H9 (cell line): ENCODE measurements around the gene TENT5C. TPM values are rescaled to one million over a fixed set of nuclear protein-coding genes. Genes with fewer than 3 reads are reported as not detected.

Experiments used
- DNase-seq: peaks from one replicate; pipeline ENCODE4 v3.0.0-alpha.2; 2017
- H2AFZ ChIP-seq: one replicate; pipeline ENCODE4 v1.6.1; 2013; ENCODE audit warnings: mild to moderate bottlenecking, low read length, control low read depth, moderate library complexity
- H2AK5ac ChIP-seq: 2 replicates; pipeline ENCODE4 v1.6.1; 2013; ENCODE audit warnings: low read length, control low read depth, mixed read lengths; ENCODE audit not compliant: insufficient read length
- H2BK120ac ChIP-seq: one replicate; pipeline ENCODE4 v1.6.1; 2013; ENCODE audit warnings: low read depth, mild to moderate bottlenecking, low read length, control low read depth, inconsistent platforms; ENCODE audit not compliant: poor library complexity, severe bottlenecking
- H2BK12ac ChIP-seq: 2 replicates; pipeline ENCODE4 v1.6.1; 2013; ENCODE audit warnings: low read length, control low read depth, mixed read lengths, low read depth; ENCODE audit not compliant: insufficient read length
- H2BK15ac ChIP-seq: 2 replicates; pipeline ENCODE4 v1.6.1; 2013; ENCODE audit warnings: low read depth, low read length, control low read depth
- H2BK20ac ChIP-seq: one replicate; pipeline ENCODE4 v1.6.1; 2013; ENCODE audit warnings: low read depth, mild to moderate bottlenecking, low read length, control low read depth, inconsistent platforms; ENCODE audit not compliant: poor library complexity, severe bottlenecking
- H2BK5ac ChIP-seq: 2 replicates; pipeline ENCODE4 v1.6.1; 2013; ENCODE audit warnings: low read length, control low read depth, mixed read lengths; ENCODE audit not compliant: insufficient read length
- H3K14ac ChIP-seq: 2 replicates; pipeline ENCODE4 v1.6.1; 2013; ENCODE audit warnings: low read length, control low read depth; ENCODE audit not compliant: insufficient read depth
- H3K18ac ChIP-seq: 2 replicates; pipeline ENCODE4 v1.6.1; 2013; ENCODE audit warnings: low read depth, mild to moderate bottlenecking, mixed read lengths, low read length, control low read depth; ENCODE audit not compliant: insufficient read length
- H3K23ac ChIP-seq: 2 replicates; pipeline ENCODE4 v1.6.1; 2013; ENCODE audit warnings: low read length, control low read depth, mixed read lengths, low read depth; ENCODE audit not compliant: insufficient read length
- H3K23me2 ChIP-seq: 2 replicates; pipeline ENCODE4 v1.6.1; 2013; ENCODE audit warnings: low read depth, mild to moderate bottlenecking, mixed read lengths, low read length, control low read depth; ENCODE audit not compliant: insufficient read length, poor library complexity, severe bottlenecking
- H3K27ac ChIP-seq: 2 replicates; pipeline ENCODE4 v1.5.1; 2013; ENCODE audit warnings: low read length, control low read depth, mixed read lengths, low read depth; ENCODE audit not compliant: insufficient read length
- H3K27me3 ChIP-seq: 2 replicates; pipeline ENCODE4 v1.6.1; 2013; ENCODE audit warnings: low read length, control low read depth, inconsistent platforms; ENCODE audit not compliant: insufficient read depth
- H3K4ac ChIP-seq: 2 replicates; pipeline ENCODE4 v1.6.1; 2013; ENCODE audit warnings: low read depth, mild to moderate bottlenecking, control low read depth, inconsistent platforms, low read length, moderate library complexity
- H3K4me1 ChIP-seq: 2 replicates; pipeline ENCODE4 v1.6.1; 2013; ENCODE audit warnings: low read length, control low read depth, inconsistent platforms; ENCODE audit not compliant: insufficient read depth
- H3K4me2 ChIP-seq: 2 replicates; pipeline ENCODE4 v1.6.1; 2013; ENCODE audit warnings: low read length, control low read depth, mixed read lengths; ENCODE audit not compliant: insufficient read length, insufficient read depth
- H3K56ac ChIP-seq: 2 replicates; pipeline ENCODE4 v1.6.1; 2013; ENCODE audit warnings: low read depth, mild to moderate bottlenecking, mixed read lengths, low read length, control low read depth; ENCODE audit not compliant: insufficient read length
- H3K79me1 ChIP-seq: 2 replicates; pipeline ENCODE4 v1.6.1; 2013; ENCODE audit warnings: low read depth, mild to moderate bottlenecking, moderate library complexity, low read length, control low read depth, inconsistent platforms; ENCODE audit not compliant: insufficient read depth, poor library complexity, severe bottlenecking
- H3K79me2 ChIP-seq: 2 replicates; pipeline ENCODE4 v1.6.1; 2013; ENCODE audit warnings: low read length, control low read depth, inconsistent platforms; ENCODE audit not compliant: insufficient read depth
- H3K9ac ChIP-seq: 2 replicates; pipeline ENCODE4 v1.6.1; 2013; ENCODE audit warnings: low read length, control low read depth, mixed read lengths; ENCODE audit not compliant: insufficient read length; ENCODE audit errors: extremely low read depth
- H3K9me3 ChIP-seq: one replicate; pipeline ENCODE4 v1.6.1; 2013; ENCODE audit warnings: low read depth, low read length, inconsistent platforms; ENCODE audit not compliant: control insufficient read depth
- H3T11ph ChIP-seq: one replicate; pipeline ENCODE4 v1.6.1; 2013; ENCODE audit warnings: mild to moderate bottlenecking, low read length, control low read depth, inconsistent platforms
- H4K20me1 ChIP-seq: one replicate; pipeline ENCODE4 v1.6.1; 2013; ENCODE audit not compliant: control insufficient read depth, insufficient read length, insufficient read depth
- H4K5ac ChIP-seq: 2 replicates; pipeline ENCODE4 v1.6.1; 2013; ENCODE audit warnings: low read depth, mild to moderate bottlenecking, mixed read lengths, low read length, control low read depth; ENCODE audit not compliant: insufficient read length
- H4K8ac ChIP-seq: replicated peaks from 2 replicates; pipeline ENCODE4 v1.6.1; 2013; ENCODE audit warnings: low read length, control low read depth, mixed read lengths, low read depth; ENCODE audit not compliant: insufficient read length
- H4K91ac ChIP-seq: 2 replicates; pipeline ENCODE4 v1.6.1; 2013; ENCODE audit warnings: low read depth, mild to moderate bottlenecking, moderate library complexity, mixed read lengths, low read length, control low read depth; ENCODE audit not compliant: insufficient read length
- H3K27ac Mint-ChIP-seq, 3 experiments: 2 replicates in 2 of 3; 3 replicates in 1 of 3; pipeline ENCODE4 v1.8.0; 2020 to 2021; ENCODE audit warnings: mixed read lengths in 3 of 3, mild to moderate bottlenecking in 1 of 3, moderate library complexity in 1 of 3
- H3K27me3 Mint-ChIP-seq: 2 replicates; pipeline ENCODE4 v1.8.0; 2021; ENCODE audit warnings: low read depth, mild to moderate bottlenecking, moderate library complexity, mixed read lengths
- H3K36me3 Mint-ChIP-seq, 3 experiments: 2 replicates in 2 of 3; 3 replicates in 1 of 3; pipeline ENCODE4 v1.8.0; 2020 to 2021; ENCODE audit warnings: low read depth in 3 of 3, mixed read lengths in 3 of 3; ENCODE audit not compliant: insufficient read depth in 1 of 3
- H3K4me1 Mint-ChIP-seq, 2 experiments: 2 replicates each; pipeline ENCODE4 v1.8.0; 2020; ENCODE audit warnings: mixed read lengths in 2 of 2
- H3K4me3 Mint-ChIP-seq, 2 experiments: 2 replicates in 1 of 2; 3 replicates in 1 of 2; pipeline ENCODE4 v1.8.0; 2020 to 2021; ENCODE audit warnings: mild to moderate bottlenecking in 2 of 2, mixed read lengths in 2 of 2, moderate library complexity in 1 of 2
- H3K9me3 Mint-ChIP-seq, 2 experiments: 2 replicates in 1 of 2; 3 replicates in 1 of 2; pipeline ENCODE4 v1.8.0; 2020; ENCODE audit warnings: mild to moderate bottlenecking in 2 of 2, mixed read lengths in 2 of 2, moderate library complexity in 1 of 2
- CTCF ChIP-seq: fragments of 200-600 bp; sonication (generic); conservative IDR thresholded peaks from 3 replicates; pipeline ENCODE4 v1.8.0; 2021; ENCODE audit warnings: antibody characterized with exemption, mild to moderate bottlenecking
- WGBS: extraction: QIAGEN DNeasy Blood & Tissue Kit; methylation state at CpG from one replicate; pipeline ENCODE4 v1.1.7; 2013; ENCODE audit warnings: missing lambda C conversion rate, low lambda C conversion rate, mixed read lengths; ENCODE audit not compliant: insufficient read length; ENCODE audit errors: extremely low coverage; 5-methylcytosine and 5-hydroxymethylcytosine counted together
- total RNA-seq: library from RNA; stranded (reverse); gene quantifications from 2 replicates; pipeline ENCODE4 v1.2.1, GENCODE V29; 2021

The TENT5C gene
- total RNA-seq, 1 experiment from 2014 or later, result 0.37 TPM

DNA sequence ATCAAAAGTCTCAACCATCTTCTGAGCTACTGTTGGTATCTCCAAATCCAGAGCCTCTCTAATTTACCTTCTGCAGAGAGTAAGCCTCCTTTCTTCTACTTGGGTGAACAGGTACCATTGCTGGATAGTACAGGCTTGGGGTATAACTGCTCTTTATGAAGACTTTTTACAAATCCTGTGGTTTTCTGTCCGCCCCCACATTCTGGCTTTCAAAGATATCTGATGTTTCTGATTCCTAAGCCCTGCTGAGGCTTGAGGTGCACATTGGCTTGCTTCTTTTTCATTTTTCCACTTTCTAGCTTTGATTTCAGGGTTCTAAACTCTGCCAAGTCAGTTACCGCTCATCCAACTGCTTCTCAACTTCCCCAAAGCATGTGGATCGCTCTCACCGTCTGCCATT, 37.1 kb downstream of the TENT5C start:
- TF ChIP-seq CTCF, result no peak
- no peak overlapping the region for H2BK120ac ChIP-seq

More for the DNA sequence above, 37.1 kb downstream of the TENT5C start:
- H3K36me3 Mint-ChIP-seq, result no peaks in the 10 kb centered on the region
- no peak overlapping the region for H3K18ac ChIP-seq
- no peak overlapping the region for H3K14ac ChIP-seq
- DNase-seq, result no peak
- H4K20me1 ChIP-seq, result no peaks in the 10 kb centered on the region
- no peak overlapping the region for H3K4me2 ChIP-seq
- no peaks in the 10 kb centered on the region for H3K9me3 Mint-ChIP-seq
- H2BK20ac ChIP-seq, result no peak overlapping the region
- H3K27ac ChIP-seq, result no peak overlapping the region
- H3K4ac ChIP-seq, result no peak overlapping the region
- no peaks in the 10 kb centered on the region for H3K27me3 ChIP-seq
- no peak overlapping the region for H4K5ac ChIP-seq
- no peaks in the 10 kb centered on the region for H3K79me1 ChIP-seq
- H3K56ac ChIP-seq, result no peak overlapping the region
- peaks cover 4 to 5% of the 10 kb centered on the region in 2 experiments; a peak in 2 of 4 replicates for H3K4me1 Mint-ChIP-seq
- no peak overlapping the region for H2AK5ac ChIP-seq
- no peak overlapping the region for H3T11ph ChIP-seq
- whole genome bisulfite sequencing, result no CpG with 5 or more reads among the region's 4 CpGs
- H3K4me3 Mint-ChIP-seq, result no peak overlapping the region
- no peak overlapping the region for H3K23ac ChIP-seq
- no peak overlapping the region for H3K27ac Mint-ChIP-seq
- H3K4me1 ChIP-seq, result 0 out of 2 replicates have a peak, but pooled peaks cover 3% of the 10 kb centered on the region
- H3K27me3 Mint-ChIP-seq, result no peaks in the 10 kb centered on the region
- H2AFZ ChIP-seq, result no peak overlapping the region
- no peak overlapping the region for H3K9ac ChIP-seq
- H4K8ac ChIP-seq, result no peak overlapping the region
- no peaks in the 10 kb centered on the region for H3K79me2 ChIP-seq
- no peak overlapping the region for H4K91ac ChIP-seq
- H3K9me3 ChIP-seq, result no peaks in the 10 kb centered on the region
- H2BK5ac ChIP-seq, result no peak overlapping the region
- H2BK12ac ChIP-seq, result no peak overlapping the region
- no peak overlapping the region for H2BK15ac ChIP-seq
- no peaks in the 10 kb centered on the region for H3K23me2 ChIP-seq
